KBM-7 (cell line): ENCODE data around the gene TNFSF9.

Experiments used
- DNase-seq: peaks from one replicate; pipeline ENCODE4 v3.0.0-alpha.2; 2015
- in situ Hi-C: fragments of 300-500 bp; cut with MboI; formaldehyde crosslinking; loops from 2 replicates; pipeline ENCODE4 v1.14.3; 2020; ENCODE audit warnings: low sequenced_read_pairs, low pct_unique_long_range_greater_than_20kb, mixed read lengths

Gene TNFSF9

GRCh38 chr19:6530386-6531162 is at the start of gene TNFSF9:
Gene TNFSF9 (plus strand): TSS chr19:6531026. CDS start chr19:6531037, 11 bp downstream.
- peak; percentile 89 for DNase-seq
- in situ Hi-C loops = no loop called here

- peak; percentile 75 for DNase-seq
- in situ Hi-C loops = no loop called here
These were observed 49.1 kb upstream of the TNFSF9 start, which contains the start of gene DENND1C for GRCh38 chr19:6481541-6482342. Gene DENND1C (minus strand): TSS chr19:6481787. CDS start chr19:6481695, 92 bp downstream.

GRCh38 chr19:6482343-6482686 is 48.5 kb upstream of the TNFSF9 start:
- in situ Hi-C loops = no loop called here
- DNase-seq = no peak

- in situ Hi-C loops = no loop called here
- no peak for DNase-seq
These were observed 47.6 kb upstream of the TNFSF9 start for GRCh38 chr19:6483235-6483634.

- no peak for DNase-seq
- in situ Hi-C loops = no loop called here
These were observed 46.6 kb upstream of the TNFSF9 start for GRCh38 chr19:6484230-6484629.

GRCh38 chr19:6484831-6485230 is 46.0 kb upstream of the TNFSF9 start:
- in situ Hi-C loops = no loop called here
- DNase-seq = no peak

GRCh38 chr19:6489278-6490061 is 41.4 kb upstream of the TNFSF9 start:
- DNase-seq = no peak
- in situ Hi-C loops = no loop called here

GRCh38 chr19:6490134-6490533 is 40.7 kb upstream of the TNFSF9 start:
- no peak for DNase-seq
- in situ Hi-C loops = no loop called here

GRCh38 chr19:6491802-6492592 is 38.8 kb upstream of the TNFSF9 start:
- DNase-seq = no peak

GRCh38 chr19:6494438-6495036 is 36.3 kb upstream of the TNFSF9 start:
- DNase-seq = no peak
- in situ Hi-C loops = no loop called here

More at GRCh38 chr19:6491802-6492592, 38.8 kb upstream of the TNFSF9 start:
- in situ Hi-C loops = no loop called here

GRCh38 chr19:6495947-6496346 is 34.9 kb upstream of the TNFSF9 start:
- in situ Hi-C loops = no loop called here
- DNase-seq = no peak

GRCh38 chr19:6498294-6499036 is 32.4 kb upstream of the TNFSF9 start:
- in situ Hi-C loops = no loop called here
- peak; percentile 51 for DNase-seq

- no peak for DNase-seq
- in situ Hi-C loops = no loop called here
These were observed 31.6 kb upstream of the TNFSF9 start for GRCh38 chr19:6499052-6499790.

GRCh38 chr19:6500837-6501739 is 29.7 kb upstream of the TNFSF9 start:
- in situ Hi-C loops = no loop called here
- no peak for DNase-seq

- in situ Hi-C loops = no loop called here
- peak; percentile 57 for DNase-seq
These were observed 28.8 kb upstream of the TNFSF9 start, which contains the start of gene TUBB4A for GRCh38 chr19:6501740-6502648. Gene TUBB4A (minus strand): TSS chr19:6502309. CDS start chr19:6502212, 97 bp downstream.
